GM18870 (cell line): ENCODE results near the gene CLCA2.

ENCODE experiments used
- ATAC-seq: cut with Tn5 transposase; IDR thresholded peaks from one replicate; pipeline ENCODE4 v1.9.1; 2021; ENCODE audit warnings: moderate library complexity; ENCODE audit not compliant: unreplicated experiment

The CLCA2 gene

GRCh38 chr1:86471291-86471690 is 47.3 kb downstream of the CLCA2 start:
- ATAC-seq: no peak

DNA sequence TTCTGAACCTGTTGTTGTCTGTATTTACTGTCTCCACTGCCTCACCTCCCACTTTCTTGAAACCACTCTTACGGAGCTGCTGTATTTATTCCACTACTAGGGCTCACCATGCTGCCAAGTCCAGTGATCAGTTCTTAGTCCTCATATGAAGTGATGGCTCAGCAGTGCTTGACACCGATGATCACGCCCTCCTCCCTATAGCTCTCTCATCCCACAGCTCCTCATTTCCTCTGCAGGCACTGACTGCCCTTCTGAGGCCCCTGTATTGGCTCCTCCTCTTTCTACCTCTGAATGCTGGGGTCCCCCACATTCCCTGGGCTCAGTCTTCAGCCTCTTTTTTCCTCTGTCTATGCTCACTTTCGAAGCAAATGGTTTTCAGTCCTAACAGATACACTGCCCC is 48.2 kb downstream of the CLCA2 start:
- ATAC-seq: no peak

- no peak for ATAC-seq
Measured at GRCh38 chr1:86472767-86473166, 48.8 kb downstream of the CLCA2 start.

DNA sequence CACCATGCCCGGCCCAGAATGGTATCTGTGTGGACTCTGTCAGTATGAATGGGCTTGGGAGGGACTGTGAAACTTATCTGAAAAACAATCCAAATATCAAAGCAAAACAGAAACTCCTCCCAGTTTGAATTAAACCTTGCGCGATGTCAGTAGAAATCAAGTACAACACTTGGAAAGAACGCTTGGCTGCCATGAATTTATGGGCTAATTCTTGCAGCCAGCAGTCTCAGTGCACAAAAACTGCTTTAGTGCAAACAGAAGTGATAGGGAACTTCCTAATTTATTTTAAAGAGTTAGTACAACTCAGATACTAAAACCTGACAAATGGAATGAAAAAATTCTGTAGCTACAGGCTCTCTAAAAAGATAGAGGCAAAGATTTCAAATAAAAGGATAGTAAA is 53.3 kb downstream of the CLCA2 start:
- ATAC-seq: no peak

DNA sequence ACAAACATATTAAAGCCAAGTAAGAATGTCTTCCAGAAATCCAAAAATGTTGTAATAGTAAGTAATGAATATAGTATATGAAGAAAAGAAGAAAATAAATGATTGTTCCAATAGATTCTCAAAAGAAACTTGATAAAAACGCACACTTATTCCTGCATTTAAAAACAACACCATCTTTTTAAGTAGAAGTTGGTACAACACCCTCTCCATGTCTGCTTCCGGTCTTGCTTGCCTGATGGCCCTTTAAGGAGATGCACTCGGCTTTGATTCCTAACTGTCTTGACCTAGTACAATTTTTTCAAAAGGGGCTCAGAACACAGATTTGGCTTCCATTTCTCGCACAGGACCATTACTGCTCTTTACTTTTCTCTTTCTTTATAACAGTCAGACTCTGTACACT is 53.7 kb downstream of the CLCA2 start:
- ATAC-seq: no peak

DNA sequence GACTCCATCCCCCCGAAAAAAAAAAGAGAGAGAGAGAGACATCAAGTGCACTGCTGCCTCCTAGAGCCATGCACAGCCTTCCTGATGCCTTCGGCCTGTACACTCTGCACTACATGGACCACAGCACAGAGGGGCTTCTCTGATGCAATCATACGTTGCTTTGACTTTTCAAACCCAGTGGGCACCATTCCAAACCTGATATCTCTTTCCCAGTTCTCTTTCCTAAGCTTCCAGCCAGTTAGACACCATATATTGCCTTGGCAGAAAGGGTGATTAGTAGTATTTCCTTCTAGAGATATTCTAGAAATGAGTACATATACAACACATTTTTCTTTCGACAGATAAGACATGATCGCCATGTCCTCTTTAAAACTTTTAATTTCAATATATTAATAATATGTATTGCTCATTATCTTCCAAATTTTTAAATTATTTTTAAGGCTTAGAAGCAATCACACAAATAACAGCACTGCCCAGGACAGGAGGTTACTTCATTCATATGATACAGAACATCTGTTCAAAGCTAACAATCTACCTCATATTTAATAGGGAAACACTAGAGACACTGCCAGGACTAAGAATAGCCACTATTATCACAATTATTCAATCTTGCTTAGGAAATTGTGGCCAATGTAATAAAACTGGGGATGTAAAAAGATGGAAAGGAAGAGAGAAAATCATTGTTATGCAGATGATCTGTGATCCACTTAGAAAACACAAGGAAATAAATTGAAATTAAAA is 54.6 kb downstream of the CLCA2 start:
- no peak for ATAC-seq

GRCh38 chr1:86481966-86482365 is 58.0 kb downstream of the CLCA2 start:
- ATAC-seq: no peak

- no peak for ATAC-seq
Measured at GRCh38 chr1:86487131-86487810, 63.3 kb downstream of the CLCA2 start.

DNA sequence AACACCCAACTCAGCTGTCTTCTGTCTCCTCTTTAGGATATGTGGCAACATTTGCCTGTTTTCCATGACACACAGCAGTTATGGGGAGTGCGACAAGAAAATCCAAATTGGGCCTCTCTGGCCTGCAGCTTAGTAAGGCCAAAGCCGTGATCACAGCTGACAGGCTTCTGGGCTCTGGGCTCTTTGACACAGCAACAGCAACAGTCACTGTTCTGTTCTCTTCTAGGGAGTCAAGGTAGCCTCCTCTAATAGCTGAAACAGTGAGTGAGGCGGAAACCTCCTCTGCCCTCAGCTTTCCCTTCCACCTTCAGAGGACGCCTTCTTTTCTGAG is 63.8 kb downstream of the CLCA2 start:
- ATAC-seq: no peak

GRCh38 chr1:86489242-86489878 is 65.4 kb downstream of the CLCA2 start:
- no peak for ATAC-seq

DNA sequence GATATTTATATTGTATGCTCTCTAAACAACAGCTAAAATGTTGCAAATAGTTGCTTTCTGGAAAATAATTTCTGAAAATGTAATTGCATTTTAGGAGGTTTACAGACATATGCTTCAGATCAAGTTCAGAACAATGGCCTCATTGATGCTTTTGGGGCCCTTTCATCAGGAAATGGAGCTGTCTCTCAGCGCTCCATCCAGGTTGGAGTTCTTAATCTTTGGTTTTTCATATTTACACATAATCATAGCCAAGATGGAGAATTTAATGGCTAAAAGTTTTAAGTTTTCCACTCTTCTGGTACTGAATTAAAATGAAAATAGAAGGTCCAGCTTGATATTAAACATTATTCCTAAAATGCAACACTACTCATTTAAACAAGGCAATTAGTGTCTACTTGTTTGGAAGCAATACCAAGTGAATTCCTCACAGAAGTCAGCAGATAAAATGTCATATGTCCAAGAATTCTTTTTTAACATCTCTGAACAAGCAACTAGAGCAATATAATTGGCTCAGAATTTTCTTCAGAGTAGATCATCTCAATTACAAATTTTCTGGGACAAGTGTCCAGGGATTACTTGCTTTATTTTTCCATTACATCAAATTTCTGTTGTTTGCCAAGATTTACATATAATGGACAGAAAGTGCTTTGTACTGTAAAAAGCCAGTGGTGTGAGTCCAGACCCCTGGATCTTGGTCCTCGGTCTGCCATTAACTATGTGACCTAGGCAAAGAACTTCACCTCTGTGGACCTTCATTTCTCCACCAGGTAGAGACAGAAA is 67.4 kb downstream of the CLCA2 start:
- ATAC-seq: no peak

DNA sequence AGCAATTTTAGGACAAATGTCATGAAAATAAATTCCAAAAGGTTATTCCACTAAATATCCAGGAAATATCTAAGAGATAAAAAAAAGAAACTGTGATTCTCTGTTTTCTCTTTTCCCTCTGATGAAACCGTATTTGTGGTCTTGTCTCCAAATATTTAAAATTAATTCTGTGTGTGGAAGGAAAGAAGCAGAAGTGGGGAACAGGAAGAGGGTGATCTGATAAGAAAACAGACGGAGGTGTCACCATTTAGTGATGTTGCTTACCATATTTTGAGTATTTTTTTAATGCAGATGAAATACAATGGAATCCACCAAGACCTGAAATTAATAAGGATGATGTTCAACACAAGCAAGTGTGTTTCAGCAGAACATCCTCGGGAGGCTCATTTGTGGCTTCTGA is 74.3 kb downstream of the CLCA2 start:
- ATAC-seq: no peak

DNA sequence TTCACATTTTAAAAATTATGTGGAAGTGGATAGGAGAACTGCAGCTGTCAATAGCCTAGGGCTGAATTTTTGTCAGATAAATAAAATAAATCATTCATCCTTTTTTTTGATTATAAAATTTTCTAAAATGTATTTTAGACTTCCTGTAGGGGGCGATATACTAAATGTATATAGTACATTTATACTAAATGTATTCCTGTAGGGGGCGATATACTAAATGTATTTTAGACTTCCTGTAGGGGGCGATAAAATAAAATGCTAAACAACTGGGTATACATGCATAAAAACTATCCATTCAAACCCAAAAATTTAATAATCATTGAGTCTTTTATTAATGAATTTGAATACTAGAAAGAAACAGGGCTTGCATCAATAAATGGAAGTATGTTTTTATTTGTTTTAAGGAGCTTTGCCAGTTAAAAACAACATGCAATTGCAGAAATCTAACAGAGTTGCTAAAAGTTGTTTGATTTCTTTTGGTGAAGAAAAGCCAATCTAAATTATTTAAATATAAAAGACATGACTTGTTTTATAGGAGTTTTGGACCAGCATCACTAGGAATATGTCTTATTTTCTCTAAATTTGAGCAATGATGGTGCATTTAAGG is 76.1 kb downstream of the CLCA2 start:
- ATAC-seq: no peak

DNA sequence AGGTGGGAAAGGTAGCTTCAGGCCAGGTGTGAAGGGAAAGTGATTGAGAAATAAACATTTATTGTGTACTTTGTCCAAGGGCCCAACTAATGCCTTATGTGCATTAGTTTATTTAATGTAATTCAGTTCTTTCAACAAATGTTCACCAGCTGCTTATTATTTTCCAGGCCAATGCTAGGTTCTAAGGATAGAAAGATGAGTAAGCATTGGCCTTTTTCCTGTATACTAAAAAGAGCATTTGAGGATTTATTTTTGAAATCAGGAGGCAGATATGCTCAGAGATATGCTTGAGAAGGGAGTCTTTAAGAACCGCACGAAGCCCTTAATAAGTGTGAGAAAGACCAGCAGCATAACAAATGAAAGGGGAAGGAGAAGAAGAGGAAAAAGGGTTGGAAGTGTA is 76.7 kb downstream of the CLCA2 start:
- no peak for ATAC-seq

- ATAC-seq: peak; percentile 68
Measured at GRCh38 chr1:86502125-86502646, 78.2 kb downstream of the CLCA2 start.

DNA sequence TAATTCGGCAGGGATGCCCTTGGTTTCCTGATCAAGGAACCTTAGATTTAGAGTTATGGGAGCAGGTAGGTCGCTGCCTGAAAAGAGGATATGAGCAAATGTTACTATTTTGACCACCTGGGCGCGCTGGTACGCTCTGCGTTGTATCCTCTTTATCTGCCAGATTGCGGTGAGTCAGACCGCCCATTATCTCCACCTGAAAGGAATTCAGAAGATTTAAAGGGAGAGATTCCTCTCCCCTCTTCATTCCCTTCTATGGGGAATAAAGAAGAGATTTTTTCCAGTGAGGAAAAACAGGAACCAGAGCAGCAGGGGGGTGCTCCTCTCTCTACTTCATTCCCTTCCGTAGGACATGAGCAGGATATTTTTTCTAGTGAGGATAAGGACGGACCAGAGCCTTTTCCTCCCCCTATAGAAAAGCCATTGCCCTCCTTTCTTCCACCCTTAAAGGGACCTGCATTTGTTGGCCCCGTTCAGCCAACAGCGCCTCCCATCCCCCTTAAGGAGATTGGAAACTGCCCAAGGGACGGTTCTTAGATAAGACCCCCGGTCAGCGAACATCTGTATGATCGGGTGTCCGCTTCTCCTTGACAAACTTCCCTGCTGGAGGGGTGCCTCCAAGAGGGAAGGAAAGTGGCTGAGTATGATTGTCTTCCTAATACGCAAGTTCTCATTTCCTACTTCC is 78.9 kb downstream of the CLCA2 start:
- ATAC-seq: peak; percentile 35

- no peak for ATAC-seq
Measured at GRCh38 chr1:86503406-86504136, 79.6 kb downstream of the CLCA2 start.

- ATAC-seq: no peak
Measured at GRCh38 chr1:86504137-86504479, 80.1 kb downstream of the CLCA2 start.

GRCh38 chr1:86504895-86505563 is 81.1 kb downstream of the CLCA2 start:
- no peak for ATAC-seq
